IPS DF 4.7 (cell line): ENCODE measurements around the gene SBSN.

Source experiments
- DNase-seq: peaks from one replicate; pipeline ENCODE4 v3.0.0-alpha.2; 2013; ENCODE audit warnings: low spot score; ENCODE audit errors: extremely low read depth

The SBSN gene

GRCh38 chr19:35509018-35509652 lies 19.0 kb downstream of the SBSN start:
- no peak for DNase-seq

GRCh38 chr19:35508129-35508528 lies 20.0 kb downstream of the SBSN start:
- no peak for DNase-seq

- DNase-seq: no peak
Measured at GRCh38 chr19:35507561-35507960, 20.6 kb downstream of the SBSN start.

GRCh38 chr19:35506011-35506410 lies 22.1 kb downstream of the SBSN start:
- DNase-seq: no peak

- no peak for DNase-seq
Measured at GRCh38 chr19:35502751-35503150, 25.4 kb downstream of the SBSN start.

GRCh38 chr19:35501684-35502083 lies 26.4 kb downstream of the SBSN start:
- no peak for DNase-seq

- no peak for DNase-seq
Measured at GRCh38 chr19:35500611-35501010, 27.5 kb downstream of the SBSN start.

GRCh38 chr19:35498984-35499527 lies 29.1 kb downstream of the SBSN start:
- DNase-seq: no peak

GRCh38 chr19:35498220-35498619 lies 29.9 kb downstream of the SBSN start:
- no peak for DNase-seq

GRCh38 chr19:35497406-35497805 lies 30.7 kb downstream of the SBSN start:
- DNase-seq: no peak

- DNase-seq: no peak
Measured at GRCh38 chr19:35495107-35496064, 32.7 kb downstream of the SBSN start.

- DNase-seq: no peak
Measured at GRCh38 chr19:35493971-35494370, 34.1 kb downstream of the SBSN start.

- no peak for DNase-seq
Measured at GRCh38 chr19:35491836-35492360, 36.2 kb downstream of the SBSN start.

GRCh38 chr19:35490364-35490763 lies 37.7 kb downstream of the SBSN start, which contains the start of gene KRTDAP:
KRTDAP (minus strand) TSS chr19:35490464; CDS start chr19:35490442, 22 bp downstream.
- no peak for DNase-seq

GRCh38 chr19:35488677-35489076 lies 39.4 kb downstream of the SBSN start:
- DNase-seq: no peak

GRCh38 chr19:35487656-35488182 lies 40.4 kb downstream of the SBSN start:
- DNase-seq: no peak

GRCh38 chr19:35486268-35486708 lies 41.8 kb downstream of the SBSN start:
- DNase-seq: no peak

GRCh38 chr19:35484252-35485036 lies 43.7 kb downstream of the SBSN start:
- DNase-seq: no peak

GRCh38 chr19:35483089-35483488 lies 45.0 kb downstream of the SBSN start:
- no peak for DNase-seq

GRCh38 chr19:35478794-35479677 lies 49.1 kb downstream of the SBSN start:
- DNase-seq: no peak
